Subcutaneous abdominal adipose tissue (tissue), 5 donors: ENCODE results near the gene DMRTA2.
A peak's percentile ranks its signal among the peaks of the same experiment; 100 is the strongest.

Source experiments
- H3K27ac ChIP-seq: one replicate; pipeline ENCODE4 v1.7.0; 2013; ENCODE audit warnings: low read depth, mild to moderate bottlenecking, inconsistent platforms, low read length, moderate library complexity
- H3K27me3 ChIP-seq, 5 donors: one replicate each; pipeline ENCODE4 v1.7.0; 2013; ENCODE audit warnings: low read length in 5 of 5, inconsistent platforms in 1 of 5; ENCODE audit not compliant: control insufficient read depth in 5 of 5, insufficient read depth in 4 of 5
- H3K36me3 ChIP-seq, 5 donors: one replicate each; pipeline ENCODE4 v1.7.0; 2013; ENCODE audit warnings: low read length in 5 of 5; ENCODE audit not compliant: control insufficient read depth in 5 of 5, insufficient read depth in 5 of 5
- H3K4me1 ChIP-seq, 5 donors: one replicate each; pipeline ENCODE4 v1.7.0; 2013; ENCODE audit warnings: low read length in 5 of 5, mild to moderate bottlenecking in 3 of 5, moderate library complexity in 1 of 5; ENCODE audit not compliant: control insufficient read depth in 5 of 5, insufficient read depth in 5 of 5
- H3K4me3 ChIP-seq, 5 donors: one replicate each; pipeline ENCODE4 v1.7.0; 2013; ENCODE audit warnings: low read length in 5 of 5, low read depth in 1 of 5
- H3K9ac ChIP-seq, 5 donors: one replicate each; pipeline ENCODE4 v1.7.0; 2013; ENCODE audit warnings: low read length in 5 of 5, mild to moderate bottlenecking in 4 of 5, moderate library complexity in 3 of 5
- H3K9me3 ChIP-seq, 5 donors: one replicate each; pipeline ENCODE4 v1.7.0; 2013; ENCODE audit warnings: low read length in 5 of 5; ENCODE audit not compliant: control insufficient read depth in 5 of 5
- donor health status: healthy.
- donor health status: healthy.
- donor health status: healthy.
- donor health status: healthy.
- donor health status: healthy.

DMRTA2 gene

GRCh38 chr1:50424045-50424883 is 1.0 kb upstream of the DMRTA2 start:
- H3K27ac ChIP-seq, result no peak overlapping the region
- H3K4me1 ChIP-seq, result peaks cover 0 to 60% (median 58%) of the 10 kb centered on the region in 5 donors
- peaks cover 70 to 94% (median 85%) of the 10 kb centered on the region in 5 donors for H3K27me3 ChIP-seq
- peak overlapping the region; percentile 57 to 74 (median 64) for H3K4me3 ChIP-seq
- H3K9ac ChIP-seq, result no peak overlapping the region
- H3K36me3 ChIP-seq, result no peaks in the 10 kb centered on the region
- H3K9me3 ChIP-seq, result no peaks in the 10 kb centered on the region

GRCh38 chr1:50423670-50424000 is 392 bp upstream of the DMRTA2 start:
- H3K9me3 ChIP-seq, result no peaks in the 10 kb centered on the region
- no peak overlapping the region for H3K27ac ChIP-seq
- H3K9ac ChIP-seq, result no peak overlapping the region
- H3K4me3 ChIP-seq, result peak overlapping the region; percentile 44 to 70 (median 58)
- H3K4me1 ChIP-seq, result peaks cover 0 to 64% (median 63%) of the 10 kb centered on the region in 5 donors
- peaks cover 72 to 95% (median 87%) of the 10 kb centered on the region in 5 donors for H3K27me3 ChIP-seq
- H3K36me3 ChIP-seq, result no peaks in the 10 kb centered on the region

- Histone ChIP-seq H3K9me3 (no peaks in the 10 kb centered on the region), H3K9ac (no peak overlapping the region), H3K4me3 (peak overlapping the region in 3 of 5 donors; percentile 45 to 64 (median 57)), H3K27me3 (peaks cover 64 to 95% (median 83%) of the 10 kb centered on the region in 5 donors), H3K27ac (no peak overlapping the region), H3K4me1 (peaks cover 0 to 67% (median 61%) of the 10 kb centered on the region in 5 donors), H3K36me3 (no peaks in the 10 kb centered on the region)
Measured at GRCh38 chr1:50422675-50422945, 633 bp downstream of the DMRTA2 start.

- Histone ChIP-seq H3K9ac (no peak overlapping the region), H3K9me3 (no peaks in the 10 kb centered on the region), H3K4me1 (peaks cover 0 to 66% (median 57%) of the 10 kb centered on the region in 5 donors), H3K27ac (no peak overlapping the region), H3K27me3 (peaks cover 62 to 95% (median 80%) of the 10 kb centered on the region in 5 donors), H3K36me3 (no peaks in the 10 kb centered on the region), H3K4me3 (no peak overlapping the region)
Measured at GRCh38 chr1:50421768-50422674, 1.2 kb downstream of the DMRTA2 start.

GRCh38 chr1:50421366-50421748 is 1.9 kb downstream of the DMRTA2 start:
- peak overlapping the region in 2 of 5 donors; percentile 9 to 46 for H3K4me3 ChIP-seq
- peaks cover 0 to 66% (median 57%) of the 10 kb centered on the region in 5 donors for H3K4me1 ChIP-seq
- no peaks in the 10 kb centered on the region for H3K9me3 ChIP-seq
- no peak overlapping the region for H3K9ac ChIP-seq
- no peaks in the 10 kb centered on the region for H3K36me3 ChIP-seq
- no peak overlapping the region for H3K27ac ChIP-seq
- H3K27me3 ChIP-seq, result peaks cover 66 to 95% (median 84%) of the 10 kb centered on the region in 5 donors

- H3K4me3 ChIP-seq, result peak overlapping the region in 2 of 5 donors; percentile 9 to 46
- no peak overlapping the region for H3K9ac ChIP-seq
- peaks cover 0 to 66% (median 59%) of the 10 kb centered on the region in 5 donors for H3K4me1 ChIP-seq
- no peak overlapping the region for H3K27ac ChIP-seq
- H3K36me3 ChIP-seq, result no peaks in the 10 kb centered on the region
- no peaks in the 10 kb centered on the region for H3K9me3 ChIP-seq
- peaks cover 66 to 95% (median 84%) of the 10 kb centered on the region in 5 donors for H3K27me3 ChIP-seq
Measured at GRCh38 chr1:50420689-50421365, 2.4 kb downstream of the DMRTA2 start.

GRCh38 chr1:50419907-50420677 is 3.2 kb downstream of the DMRTA2 start:
- Histone ChIP-seq H3K27ac (no peak overlapping the region), H3K9ac (no peak overlapping the region), H3K27me3 (peaks cover 66 to 95% (median 84%) of the 10 kb centered on the region in 5 donors), H3K9me3 (no peaks in the 10 kb centered on the region), H3K4me1 (peaks cover 0 to 61% (median 54%) of the 10 kb centered on the region in 5 donors), H3K4me3 (no peak overlapping the region), H3K36me3 (no peaks in the 10 kb centered on the region)

GRCh38 chr1:50419192-50419906 is 3.9 kb downstream of the DMRTA2 start:
- Histone ChIP-seq H3K36me3 (no peaks in the 10 kb centered on the region), H3K4me1 (peaks cover 0 to 53% (median 47%) of the 10 kb centered on the region in 5 donors)

More at GRCh38 chr1:50419192-50419906, 3.9 kb downstream of the DMRTA2 start:
- no peak overlapping the region for H3K27ac ChIP-seq
- H3K9me3 ChIP-seq, result no peaks in the 10 kb centered on the region
- peaks cover 65 to 95% (median 84%) of the 10 kb centered on the region in 5 donors for H3K27me3 ChIP-seq
- no peak overlapping the region for H3K9ac ChIP-seq
- H3K4me3 ChIP-seq, result peak overlapping the region in 2 of 5 donors; percentile 14 to 22
